OCI-LY7 (cell line): ENCODE results near the gene CDYL. TPM values are rescaled to one million over a fixed set of nuclear protein-coding genes. Genes with fewer than 3 reads are reported as not detected.

Experiments
- BruUV-seq: library from RNA; stranded (reverse); fragments of 400-500 nt; replicated peaks from 2 replicates; lab custom pipeline; 2021; lab: Mats Ljungman, UMichigan
- CTCF ChIA-PET: fragments of 300-600 bp; sonication (Branson Sonifier 250); formaldehyde crosslinking; loops from one replicate; lab custom pipeline; 2022; ENCODE audit warnings: antibody characterized with exemption; ENCODE audit not compliant: unreplicated experiment; lab: Charles Lee
- POLR2A ChIA-PET: fragments of 300-600 bp; sonication (Branson Sonifier 250); formaldehyde crosslinking; loops from one replicate; lab custom pipeline; 2022; ENCODE audit warnings: antibody characterized with exemption; lab: Charles Lee
- DNase-seq: peaks from one replicate; pipeline ENCODE4 v3.0.0-alpha.2; 2015; ENCODE audit warnings: low spot score
- H2AFZ ChIP-seq: fragments of 200-600 bp; sonication (generic), shearing (Covaris generic); 2 replicates; pipeline ENCODE4 v1.6.1; 2014; ENCODE audit warnings: mild to moderate bottlenecking, antibody characterized with exemption, low read length, moderate library complexity
- H3K27ac ChIP-seq: fragments of 200-600 bp; sonication (generic); 2 replicates; pipeline ENCODE4 v1.5.1; 2014; ENCODE audit warnings: mixed run types, low read depth, mild to moderate bottlenecking, moderate library complexity, low read length, inconsistent platforms; ENCODE audit not compliant: poor library complexity, severe bottlenecking
- H3K36me3 ChIP-seq: fragments of 200-600 bp; sonication (generic); 2 replicates; pipeline ENCODE4 v1.6.1; 2014; ENCODE audit warnings: mild to moderate bottlenecking, antibody characterized with exemption, low read length, moderate library complexity, mixed read lengths; ENCODE audit not compliant: insufficient read depth
- H3K4me1 ChIP-seq: fragments of 200-600 bp; sonication (generic); 2 replicates; pipeline ENCODE4 v1.5.1; 2014; ENCODE audit warnings: mild to moderate bottlenecking, low read length; ENCODE audit not compliant: insufficient read depth, poor library complexity, severe bottlenecking
- H3K4me2 ChIP-seq: fragments of 200-600 bp; sonication (generic); 2 replicates; pipeline ENCODE4 v1.6.1; 2014; ENCODE audit warnings: mild to moderate bottlenecking, low read length
- H3K4me3 ChIP-seq: fragments of 200-600 bp; sonication (generic); 2 replicates; pipeline ENCODE4 v1.5.1; 2014; ENCODE audit warnings: mild to moderate bottlenecking, low read depth, low read length; ENCODE audit not compliant: poor library complexity, severe bottlenecking
- H3K79me2 ChIP-seq: fragments of 200-600 bp; sonication (generic); 2 replicates; pipeline ENCODE4 v1.6.1; 2016; ENCODE audit warnings: low read depth, mild to moderate bottlenecking, low read length, moderate library complexity, mixed read lengths; ENCODE audit not compliant: insufficient read depth
- H3K9me2 ChIP-seq: fragments of 200-600 bp; sonication (generic); 2 replicates; pipeline ENCODE4 v1.6.1; 2016; ENCODE audit warnings: mild to moderate bottlenecking, low read length, mixed read lengths; ENCODE audit not compliant: insufficient read depth
- H3K9me3 ChIP-seq: fragments of 200-600 bp; sonication (generic); 2 replicates; pipeline ENCODE4 v1.6.1; 2014; ENCODE audit warnings: mild to moderate bottlenecking, mixed run types, low read length, mixed read lengths
- H4K20me1 ChIP-seq: fragments of 200-600 bp; sonication (generic); 2 replicates; pipeline ENCODE4 v1.6.1; 2014; ENCODE audit warnings: mild to moderate bottlenecking, antibody characterized with exemption, low read length, moderate library complexity, mixed read lengths; ENCODE audit not compliant: insufficient read depth
- EZH2phosphoT487 ChIP-seq: fragments of 200-600 bp; sonication (generic); IDR thresholded peaks from 2 replicates; pipeline ENCODE4 v1.6.1; 2018; ENCODE audit warnings: low read depth, borderline replicate concordance, mild to moderate bottlenecking, mixed run types, antibody characterized with exemption, low read length, moderate library complexity, mixed read lengths
- intact Hi-C: fragments of 100-400 bp; cut with micrococcal nuclease; formaldehyde crosslinking; loops from one replicate; pipeline ENCODE4 v1.10.0; 2022; ENCODE audit not compliant: unreplicated experiment
- total RNA-seq, 2 experiments: library from RNA; depleted of rRNA in 1 of 2; stranded (reverse); fragments of >200 nt in 1 of 2; shearing (Covaris generic) in 1 of 2; gene quantifications; 2 replicates each; pipeline ENCODE4 v1.2.3, GENCODE V29; 2014 to 2022
- TF ChIP-seq, protein P1 (sequence below): fragments of 200-600 bp; sonication (generic); conservative IDR thresholded peaks from 2 replicates; pipeline ENCODE4 v1.5.1; 2014; ENCODE audit warnings: mild to moderate bottlenecking, antibody characterized with exemption, low read length, moderate library complexity, mixed read lengths

The CDYL gene
- total RNA-seq, 2 experiments from 2014 or later = 33.6 to 76.4 TPM

DNA sequence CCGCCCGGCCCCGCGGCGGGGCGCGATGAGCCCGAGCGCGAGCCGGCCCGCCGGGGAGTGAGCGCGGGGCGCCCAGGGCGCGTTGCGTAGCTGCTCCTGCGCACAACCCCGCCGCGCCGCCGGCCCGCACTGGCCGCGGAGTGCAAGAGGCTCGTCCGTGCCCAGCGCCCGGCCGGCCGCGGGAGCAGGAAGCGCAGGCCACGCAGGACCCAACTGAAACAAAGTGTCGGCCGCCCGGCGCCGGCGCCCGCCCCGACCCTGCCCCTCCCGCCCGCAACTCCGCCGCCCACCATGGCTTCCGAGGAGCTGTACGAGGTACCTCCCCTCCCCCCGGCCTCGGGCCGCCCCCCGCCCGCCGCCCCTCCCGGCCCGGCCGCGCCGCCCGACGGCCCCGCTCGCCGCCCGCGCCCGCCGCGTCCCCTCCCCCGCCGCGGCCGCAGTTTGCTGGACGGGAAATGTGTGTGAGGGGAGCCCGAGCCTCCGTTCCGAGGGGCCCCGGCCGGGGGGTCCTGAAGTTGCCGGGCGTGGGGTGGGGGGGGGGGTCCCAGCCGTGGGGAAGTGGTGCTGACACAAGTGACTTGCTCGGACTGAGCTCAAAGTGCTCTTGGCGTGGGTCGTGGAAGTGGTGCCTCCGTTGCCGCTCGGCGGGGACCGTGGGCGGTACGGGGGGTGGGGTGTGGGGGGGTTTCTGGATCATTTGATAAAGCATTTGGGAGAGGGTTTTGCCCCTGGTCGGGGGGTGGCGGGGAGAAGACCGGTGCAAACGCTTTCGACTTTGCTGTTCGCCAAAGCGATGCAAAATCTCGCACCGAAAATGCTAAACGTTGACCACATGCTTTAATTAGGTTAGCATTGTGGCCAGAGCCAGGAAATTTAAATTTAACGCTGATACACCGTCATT lies 539 bp downstream of the CDYL start:
- ChIA-PET CTCF (interaction anchor here (0.6 to 1.6 kb wide), 3 partner anchors 13 to 1497 kb away, joined by 3 to 7 read pairs (median 5); no protein-coding TSS in a partner anchor), POLR2A (interaction anchor here (0.5 to 2.0 kb wide), 14 partner anchors 9 to 1938 kb away, joined by 3 to 11 read pairs (median 5); no protein-coding TSS in a partner anchor)
- Histone ChIP-seq H3K9me3 (no peaks in the 10 kb centered on the region; the same call in 1 of the 2 replicates), H4K20me1 (peaks cover 34% of the 10 kb centered on the region), H3K4me3 (peak overlapping the region; percentile 74), H3K4me2 (peak overlapping the region; percentile 90), H3K36me3 (no peaks in the 10 kb centered on the region; the same call in 1 of the 2 replicates), H3K4me1 (peaks cover 35% of the 10 kb centered on the region), H3K27ac (peak overlapping the region; percentile 37), H2AFZ (peak overlapping the region; percentile 1; the same call in 1 of the 2 replicates), H3K9me2 (no peaks in the 10 kb centered on the region), H3K79me2 (peaks cover 45% of the 10 kb centered on the region)
- BruUV-seq = no TSS peak
- peak; percentile 72 for DNase-seq
- TF ChIP-seq, protein P1, sequence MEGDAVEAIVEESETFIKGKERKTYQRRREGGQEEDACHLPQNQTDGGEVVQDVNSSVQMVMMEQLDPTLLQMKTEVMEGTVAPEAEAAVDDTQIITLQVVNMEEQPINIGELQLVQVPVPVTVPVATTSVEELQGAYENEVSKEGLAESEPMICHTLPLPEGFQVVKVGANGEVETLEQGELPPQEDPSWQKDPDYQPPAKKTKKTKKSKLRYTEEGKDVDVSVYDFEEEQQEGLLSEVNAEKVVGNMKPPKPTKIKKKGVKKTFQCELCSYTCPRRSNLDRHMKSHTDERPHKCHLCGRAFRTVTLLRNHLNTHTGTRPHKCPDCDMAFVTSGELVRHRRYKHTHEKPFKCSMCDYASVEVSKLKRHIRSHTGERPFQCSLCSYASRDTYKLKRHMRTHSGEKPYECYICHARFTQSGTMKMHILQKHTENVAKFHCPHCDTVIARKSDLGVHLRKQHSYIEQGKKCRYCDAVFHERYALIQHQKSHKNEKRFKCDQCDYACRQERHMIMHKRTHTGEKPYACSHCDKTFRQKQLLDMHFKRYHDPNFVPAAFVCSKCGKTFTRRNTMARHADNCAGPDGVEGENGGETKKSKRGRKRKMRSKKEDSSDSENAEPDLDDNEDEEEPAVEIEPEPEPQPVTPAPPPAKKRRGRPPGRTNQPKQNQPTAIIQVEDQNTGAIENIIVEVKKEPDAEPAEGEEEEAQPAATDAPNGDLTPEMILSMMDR = no peak
- no peak for TF ChIP-seq EZH2phosphoT487
- intact Hi-C loops = loop anchor here (2.0 to 10.0 kb wide), 5 partner anchors 104 to 1231 kb away; partner anchors contain the start of genes NRN1 and RPP40

- no TSS peak for BruUV-seq
Measured at GRCh38 chr6:4777394-4777935, 1.3 kb downstream of the CDYL start.

More at GRCh38 chr6:4777394-4777935, 1.3 kb downstream of the CDYL start:
- TF ChIP-seq, protein P1 = no peak
- TF ChIP-seq EZH2phosphoT487 = no peak
- POLR2A ChIA-PET = interaction anchor here (0.5 to 2.0 kb wide), 11 partner anchors 9 to 1937 kb away, joined by 3 to 11 read pairs (median 4); no protein-coding TSS in a partner anchor
- Histone ChIP-seq H3K36me3 (no peaks in the 10 kb centered on the region; the same call in 1 of the 2 replicates), H3K4me1 (peaks cover 42% of the 10 kb centered on the region), H3K27ac (peak overlapping the region; percentile 37), H3K4me3 (peak overlapping the region; percentile 74), H3K4me2 (peak overlapping the region; percentile 90), H4K20me1 (peaks cover 41% of the 10 kb centered on the region), H2AFZ (peak overlapping the region; percentile 1; the same call in 1 of the 2 replicates), H3K9me2 (no peaks in the 10 kb centered on the region), H3K79me2 (peaks cover 52% of the 10 kb centered on the region), H3K9me3 (no peaks in the 10 kb centered on the region; the same call in 1 of the 2 replicates)
- intact Hi-C loops = loop anchor here (2.0 to 10.0 kb wide), 5 partner anchors 103 to 1230 kb away; partner anchors contain the start of genes NRN1 and RPP40
- peak; percentile 32 for DNase-seq
- CTCF ChIA-PET = interaction anchor here (0.6 to 1.6 kb wide), 2 partner anchors 12 to 759 kb away, joined by 3 to 5 read pairs; no protein-coding TSS in a partner anchor
